DOHH2 (cell line): ENCODE results near the gene NFE2L3.
A peak's percentile ranks its signal among the peaks of the same experiment; 100 is the strongest.

ENCODE experiments used
- H3F3A ChIP-seq: fragments of 200-600 bp; sonication (generic), shearing (Covaris generic); 2 replicates; pipeline ENCODE4 v1.6.0; 2016; ENCODE audit warnings: antibody characterized with exemption, mild to moderate bottlenecking; ENCODE audit not compliant: control insufficient read depth, insufficient read depth
- H3K27ac ChIP-seq: fragments of 200-600 bp; sonication (generic); 2 replicates; pipeline ENCODE4 v1.5.1; 2014; ENCODE audit warnings: low read depth, mild to moderate bottlenecking, low read length, moderate library complexity
- H3K27me3 ChIP-seq: fragments of 200-600 bp; sonication (generic); 2 replicates; pipeline ENCODE4 v1.6.1; 2014; ENCODE audit warnings: mild to moderate bottlenecking, low read length, mixed read lengths; ENCODE audit not compliant: control insufficient read depth
- H3K36me3 ChIP-seq: fragments of 200-600 bp; sonication (generic); 2 replicates; pipeline ENCODE4 v1.6.1; 2014; ENCODE audit warnings: mild to moderate bottlenecking, low read length, moderate library complexity, mixed read lengths; ENCODE audit not compliant: control insufficient read depth
- H3K4me1 ChIP-seq: fragments of 200-600 bp; sonication (generic); 2 replicates; pipeline ENCODE4 v1.6.1; 2014; ENCODE audit warnings: mild to moderate bottlenecking, low read length, mixed read lengths; ENCODE audit not compliant: control insufficient read depth
- H3K4me2 ChIP-seq: fragments of 200-600 bp; sonication (generic); 2 replicates; pipeline ENCODE4 v1.6.0; 2014; ENCODE audit warnings: mild to moderate bottlenecking, low read length, moderate library complexity
- H3K4me3 ChIP-seq: fragments of 200-600 bp; sonication (generic); 2 replicates; pipeline ENCODE4 v1.5.1; 2014; ENCODE audit warnings: mild to moderate bottlenecking, low read length, mixed read lengths
- H3K79me2 ChIP-seq: fragments of 200-600 bp; sonication (generic); 2 replicates; pipeline ENCODE4 v1.6.1; 2014; ENCODE audit warnings: mild to moderate bottlenecking, low read length, mixed read lengths; ENCODE audit not compliant: control insufficient read depth
- H3K9me2 ChIP-seq: fragments of 200-600 bp; sonication (generic); replicated peaks from 2 replicates; pipeline ENCODE4 v1.6.1; 2014; ENCODE audit warnings: mild to moderate bottlenecking, low read length, mixed read lengths; ENCODE audit not compliant: control insufficient read depth
- H3K9me3 ChIP-seq: fragments of 200-600 bp; sonication (generic); 2 replicates; pipeline ENCODE4 v1.6.1; 2014; ENCODE audit warnings: antibody characterized with exemption, low read length, mixed read lengths; ENCODE audit not compliant: control insufficient read depth, insufficient read depth
- H4K20me1 ChIP-seq: fragments of 200-600 bp; sonication (generic); 2 replicates; pipeline ENCODE4 v1.6.0; 2014; ENCODE audit warnings: low read depth, mild to moderate bottlenecking, antibody characterized with exemption, low read length, moderate library complexity; ENCODE audit not compliant: control insufficient read depth, insufficient read depth
- CTCF ChIP-seq: fragments of 200-600 bp; sonication (generic); IDR thresholded peaks from one replicate; pipeline ENCODE4 v1.5.1; 2014; ENCODE audit warnings: antibody characterized with exemption, mild to moderate bottlenecking, low read depth, low read length; ENCODE audit not compliant: poor library complexity, severe bottlenecking
- EZH2phosphoT487 ChIP-seq: fragments of 200-600 bp; sonication (generic); IDR thresholded peaks from 2 replicates; pipeline ENCODE4 v1.6.1; 2017; ENCODE audit warnings: borderline replicate concordance, mild to moderate bottlenecking, antibody characterized with exemption, low read length, moderate library complexity, mixed read lengths

NFE2L3 gene

GRCh38 chr7:26198133-26198780 lies 46.3 kb downstream of the NFE2L3 start:
- Histone ChIP-seq H3F3A (peaks cover 70% of the 10 kb centered on the region), H3K4me1 (peaks cover 36% of the 10 kb centered on the region), H3K4me2 (peak overlapping the region; percentile 59), H3K36me3 (peaks cover 90% of the 10 kb centered on the region), H3K4me3 (peak overlapping the region; percentile 93), H3K79me2 (peaks cover 90% of the 10 kb centered on the region), H3K9me3 (no peaks in the 10 kb centered on the region), H3K27me3 (no peaks in the 10 kb centered on the region), H3K9me2 (no peaks in the 10 kb centered on the region), H4K20me1 (peaks cover 67% of the 10 kb centered on the region), H3K27ac (peak overlapping the region; percentile 96)
- TF ChIP-seq EZH2phosphoT487 (no peak), CTCF (peak; percentile 89)

- peaks cover 36% of the 10 kb centered on the region for H3K4me1 ChIP-seq
- H3K4me2 ChIP-seq: peak overlapping the region; percentile 59
- no peaks in the 10 kb centered on the region for H3K9me3 ChIP-seq
- peak overlapping the region; percentile 96 for H3K27ac ChIP-seq
- no peaks in the 10 kb centered on the region for H3K27me3 ChIP-seq
- peaks cover 69% of the 10 kb centered on the region for H3F3A ChIP-seq
- H3K36me3 ChIP-seq: peaks cover 90% of the 10 kb centered on the region
- H3K4me3 ChIP-seq: peak overlapping the region; percentile 93
- TF ChIP-seq EZH2phosphoT487 (no peak), CTCF (no peak)
- peaks cover 67% of the 10 kb centered on the region for H4K20me1 ChIP-seq
- peaks cover 90% of the 10 kb centered on the region for H3K79me2 ChIP-seq
- H3K9me2 ChIP-seq: no peaks in the 10 kb centered on the region
These were observed 46.8 kb downstream of the NFE2L3 start for GRCh38 chr7:26198781-26199169.

GRCh38 chr7:26199301-26200037 lies 47.5 kb downstream of the NFE2L3 start:
- peak overlapping the region; percentile 96 for H3K27ac ChIP-seq
- H3F3A ChIP-seq: peaks cover 63% of the 10 kb centered on the region
- H3K9me2 ChIP-seq: no peaks in the 10 kb centered on the region
- peak overlapping the region; percentile 59 for H3K4me2 ChIP-seq
- H3K4me1 ChIP-seq: peaks cover 40% of the 10 kb centered on the region
- no peaks in the 10 kb centered on the region for H3K9me3 ChIP-seq
- H4K20me1 ChIP-seq: peaks cover 67% of the 10 kb centered on the region
- TF ChIP-seq CTCF (peak; percentile 11), EZH2phosphoT487 (no peak)
- H3K4me3 ChIP-seq: peak overlapping the region; percentile 93
- H3K36me3 ChIP-seq: peaks cover 90% of the 10 kb centered on the region
- no peaks in the 10 kb centered on the region for H3K27me3 ChIP-seq
- peaks cover 90% of the 10 kb centered on the region for H3K79me2 ChIP-seq
